GM21367 (cell line): ENCODE data around the gene ADAMTS6.

Experiments used
- ATAC-seq: cut with Tn5 transposase; IDR thresholded peaks from one replicate; pipeline ENCODE4 v1.9.1; 2021; ENCODE audit not compliant: unreplicated experiment

Gene ADAMTS6

GRCh38 chr5:65290677-65291076, 191.0 kb downstream of the ADAMTS6 start:
- no peak for ATAC-seq

GRCh38 chr5:65288657-65289056, 193.1 kb downstream of the ADAMTS6 start:
- no peak for ATAC-seq

- ATAC-seq, result no peak
Measured at GRCh38 chr5:65279603-65280002, 202.1 kb downstream of the ADAMTS6 start.

- ATAC-seq, result no peak
Measured at GRCh38 chr5:65276178-65276890, 205.4 kb downstream of the ADAMTS6 start.

- ATAC-seq, result no peak
Measured at GRCh38 chr5:65271906-65272305, 209.8 kb downstream of the ADAMTS6 start.

- no peak for ATAC-seq
Measured at GRCh38 chr5:65268525-65268924, 213.2 kb downstream of the ADAMTS6 start.

- ATAC-seq, result no peak
Measured at GRCh38 chr5:65264420-65264819, 217.3 kb downstream of the ADAMTS6 start.

- ATAC-seq, result no peak
Measured at GRCh38 chr5:65263321-65263720, 218.4 kb downstream of the ADAMTS6 start.

GRCh38 chr5:65262649-65263059, 219.1 kb downstream of the ADAMTS6 start:
- ATAC-seq, result no peak

GRCh38 chr5:65262096-65262495, 219.6 kb downstream of the ADAMTS6 start:
- no peak for ATAC-seq

GRCh38 chr5:65261499-65261898, 220.2 kb downstream of the ADAMTS6 start:
- ATAC-seq, result no peak

GRCh38 chr5:65255294-65255693, 226.4 kb downstream of the ADAMTS6 start:
- ATAC-seq, result no peak

GRCh38 chr5:65252977-65253376, 228.7 kb downstream of the ADAMTS6 start:
- ATAC-seq, result no peak

GRCh38 chr5:65248896-65249295, 232.8 kb downstream of the ADAMTS6 start:
- no peak for ATAC-seq

GRCh38 chr5:65247594-65247993, 234.1 kb downstream of the ADAMTS6 start:
- no peak for ATAC-seq

- no peak for ATAC-seq
Measured at GRCh38 chr5:65246741-65247140, 235.0 kb downstream of the ADAMTS6 start.

- ATAC-seq, result no peak
Measured at GRCh38 chr5:65244031-65244430, 237.7 kb downstream of the ADAMTS6 start.

- no peak for ATAC-seq
Measured at GRCh38 chr5:65243161-65243560, 238.6 kb downstream of the ADAMTS6 start.

- ATAC-seq, result no peak
Measured at GRCh38 chr5:65229841-65230240, 251.9 kb downstream of the ADAMTS6 start.

- ATAC-seq, result no peak
Measured at GRCh38 chr5:65213921-65214525, 267.7 kb downstream of the ADAMTS6 start.

- no peak for ATAC-seq
Measured at GRCh38 chr5:65209341-65209740, 272.4 kb downstream of the ADAMTS6 start.

- ATAC-seq, result no peak
Measured at GRCh38 chr5:65204966-65205365, 276.8 kb downstream of the ADAMTS6 start.

GRCh38 chr5:65203746-65204145, 278.0 kb downstream of the ADAMTS6 start:
- ATAC-seq, result no peak
